Upper lobe of right lung (tissue), 1 donor: ENCODE data around the gene CEMIP2. TPM values are rescaled to one million over a fixed set of nuclear protein-coding genes. Genes with fewer than 3 reads are reported as not detected.

ENCODE experiments used
- ATAC-seq: fragments of 200-7000 bp; cut with Tn5 transposase; one replicate; pipeline ENCODE4 v1.9.1; 2020; ENCODE audit warnings: mild to moderate bottlenecking, moderate library complexity
- DNase-seq: peaks from one replicate; pipeline ENCODE4 v3.0.0-alpha.2; 2020
- H3K27ac ChIP-seq: fragments of 200-600 bp; one replicate; pipeline ENCODE4 v1.8.0; 2022
- H3K27me3 ChIP-seq: fragments of 200-600 bp; one replicate; pipeline ENCODE4 v1.8.0; 2022; ENCODE audit warnings: mild to moderate bottlenecking
- H3K36me3 ChIP-seq: fragments of 200-600 bp; one replicate; pipeline ENCODE4 v1.8.0; 2022
- H3K4me1 ChIP-seq: fragments of 200-600 bp; one replicate; pipeline ENCODE4 v1.8.0; 2022
- H3K4me3 ChIP-seq: fragments of 200-600 bp; one replicate; pipeline ENCODE4 v1.8.0; 2022; ENCODE audit warnings: mild to moderate bottlenecking
- H3K9me3 ChIP-seq: fragments of 200-600 bp; one replicate; pipeline ENCODE4 v1.8.0; 2022
- intact Hi-C: fragments of 100-400 bp; cut with DNase I; formaldehyde crosslinking; loops from one replicate; pipeline ENCODE4 v1.11.0; 2022
- total RNA-seq: library from RNA; stranded (reverse); fragmentation: NEBNext Ultra II Directional; extraction: Animal tissue kit (Norgen Biotek cat#: 25700); gene quantifications from one replicate; pipeline ENCODE4 v1.2.1, GENCODE V29; 2021
- TF ChIP-seq, protein P1 (sequence below): fragments of 200-600 bp; IDR thresholded peaks from one replicate; pipeline ENCODE4 v1.8.0; 2022; ENCODE audit warnings: antibody characterized with exemption
- donor health status: DM: no; HTN: yes; CAD: no; lungs with severe emphysema.

The CEMIP2 gene
- total RNA-seq, 1 donor from 2014 or later, result 219 TPM

DNA sequence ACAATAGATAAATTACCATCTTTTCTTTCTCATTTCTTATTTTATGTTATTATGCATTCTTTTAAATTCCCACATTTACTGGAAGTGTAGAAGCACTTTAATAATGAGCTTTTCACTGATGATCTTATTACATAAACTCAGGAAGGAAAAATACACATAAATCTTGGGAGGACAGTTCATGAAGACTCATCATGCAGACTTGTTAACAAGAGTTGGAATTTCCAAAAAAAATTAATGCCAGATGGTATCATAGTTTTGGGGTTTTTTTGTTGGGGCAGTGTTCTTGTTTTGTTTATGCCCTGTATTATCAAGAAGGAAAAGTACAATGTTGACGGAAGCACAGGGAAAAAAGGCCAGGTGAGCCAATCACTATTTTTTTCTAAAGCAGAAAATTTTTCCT, 35.1 kb downstream of the CEMIP2 start:
- no peak overlapping the region for H3K4me3 ChIP-seq
- no peak overlapping the region for H3K27ac ChIP-seq
- H3K9me3 ChIP-seq, result no peaks in the 10 kb centered on the region
- intact Hi-C loops, result no loop called here
- no peak for ATAC-seq
- TF ChIP-seq, protein P1, sequence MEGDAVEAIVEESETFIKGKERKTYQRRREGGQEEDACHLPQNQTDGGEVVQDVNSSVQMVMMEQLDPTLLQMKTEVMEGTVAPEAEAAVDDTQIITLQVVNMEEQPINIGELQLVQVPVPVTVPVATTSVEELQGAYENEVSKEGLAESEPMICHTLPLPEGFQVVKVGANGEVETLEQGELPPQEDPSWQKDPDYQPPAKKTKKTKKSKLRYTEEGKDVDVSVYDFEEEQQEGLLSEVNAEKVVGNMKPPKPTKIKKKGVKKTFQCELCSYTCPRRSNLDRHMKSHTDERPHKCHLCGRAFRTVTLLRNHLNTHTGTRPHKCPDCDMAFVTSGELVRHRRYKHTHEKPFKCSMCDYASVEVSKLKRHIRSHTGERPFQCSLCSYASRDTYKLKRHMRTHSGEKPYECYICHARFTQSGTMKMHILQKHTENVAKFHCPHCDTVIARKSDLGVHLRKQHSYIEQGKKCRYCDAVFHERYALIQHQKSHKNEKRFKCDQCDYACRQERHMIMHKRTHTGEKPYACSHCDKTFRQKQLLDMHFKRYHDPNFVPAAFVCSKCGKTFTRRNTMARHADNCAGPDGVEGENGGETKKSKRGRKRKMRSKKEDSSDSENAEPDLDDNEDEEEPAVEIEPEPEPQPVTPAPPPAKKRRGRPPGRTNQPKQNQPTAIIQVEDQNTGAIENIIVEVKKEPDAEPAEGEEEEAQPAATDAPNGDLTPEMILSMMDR, result no peak
- no peaks in the 10 kb centered on the region for H3K27me3 ChIP-seq
- no peak for DNase-seq
- H3K4me1 ChIP-seq, result no peaks in the 10 kb centered on the region
- H3K36me3 ChIP-seq, result peaks cover 84% of the 10 kb centered on the region

DNA sequence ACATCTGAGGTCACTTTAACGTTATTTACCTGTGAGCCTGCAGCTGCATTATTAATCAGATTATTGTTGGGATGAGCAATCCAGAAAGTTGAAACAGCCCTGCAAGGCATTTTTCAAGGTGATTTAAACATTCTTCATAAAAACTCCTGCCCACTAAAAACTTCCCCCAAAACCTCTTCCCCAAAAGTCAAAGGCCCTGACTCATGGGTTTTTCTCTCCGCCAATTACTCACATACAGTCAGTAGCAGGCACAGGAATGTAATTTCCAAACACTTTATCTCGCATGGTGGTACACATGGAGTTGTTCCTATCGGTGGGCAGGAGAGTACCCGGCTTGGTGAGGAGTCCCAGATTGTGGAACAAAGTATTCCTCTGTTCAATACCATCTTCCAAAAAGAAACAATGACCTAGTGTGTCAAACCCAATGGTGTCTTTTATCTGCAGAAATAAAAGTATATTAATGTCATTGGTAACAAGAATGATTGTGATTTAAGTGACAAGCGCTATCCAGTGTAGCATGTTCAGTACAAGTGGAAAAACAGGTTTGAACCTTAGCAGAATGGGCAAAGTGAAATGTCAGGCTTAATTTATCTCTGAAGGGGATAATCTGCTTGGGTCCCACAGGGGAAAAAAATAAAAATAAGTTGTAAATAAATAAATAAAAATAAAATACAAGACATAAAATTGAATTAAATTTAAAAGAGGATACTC, 38.3 kb downstream of the CEMIP2 start:
- TF ChIP-seq, protein P1, result no peak
- peaks cover 94% of the 10 kb centered on the region for H3K36me3 ChIP-seq
- DNase-seq, result no peak
- H3K27ac ChIP-seq, result no peak overlapping the region
- no peak for ATAC-seq
- H3K4me1 ChIP-seq, result no peaks in the 10 kb centered on the region
- intact Hi-C loops, result no loop called here
- no peak overlapping the region for H3K4me3 ChIP-seq
- no peaks in the 10 kb centered on the region for H3K27me3 ChIP-seq
- no peaks in the 10 kb centered on the region for H3K9me3 ChIP-seq

DNA sequence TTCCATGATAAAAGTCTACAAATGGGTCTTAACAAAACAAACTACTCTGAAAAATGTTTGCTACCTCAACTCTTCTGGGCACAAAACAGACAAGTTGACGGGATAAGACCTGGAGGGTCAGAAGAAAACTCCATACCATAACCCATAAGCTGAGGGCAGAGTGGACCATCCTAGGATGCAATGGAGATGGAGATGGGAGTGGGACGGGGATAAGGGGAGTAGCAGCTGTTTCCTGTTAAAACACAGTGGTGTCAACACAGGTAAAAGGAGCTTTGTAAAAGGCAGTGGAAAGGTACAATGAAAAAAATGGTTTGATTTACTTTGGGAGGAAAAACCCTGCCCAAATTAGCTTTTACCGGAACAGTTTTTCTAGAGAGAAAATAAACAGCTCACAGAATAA, 41.6 kb downstream of the CEMIP2 start:
- TF ChIP-seq, protein P1, result no peak
- Histone ChIP-seq H3K4me3 (no peak overlapping the region), H3K27ac (no peak overlapping the region), H3K36me3 (peaks cover 96% of the 10 kb centered on the region), H3K27me3 (no peaks in the 10 kb centered on the region), H3K9me3 (no peaks in the 10 kb centered on the region), H3K4me1 (no peaks in the 10 kb centered on the region)
- DNase-seq, result no peak
- ATAC-seq, result no peak
- intact Hi-C loops, result no loop called here

DNA sequence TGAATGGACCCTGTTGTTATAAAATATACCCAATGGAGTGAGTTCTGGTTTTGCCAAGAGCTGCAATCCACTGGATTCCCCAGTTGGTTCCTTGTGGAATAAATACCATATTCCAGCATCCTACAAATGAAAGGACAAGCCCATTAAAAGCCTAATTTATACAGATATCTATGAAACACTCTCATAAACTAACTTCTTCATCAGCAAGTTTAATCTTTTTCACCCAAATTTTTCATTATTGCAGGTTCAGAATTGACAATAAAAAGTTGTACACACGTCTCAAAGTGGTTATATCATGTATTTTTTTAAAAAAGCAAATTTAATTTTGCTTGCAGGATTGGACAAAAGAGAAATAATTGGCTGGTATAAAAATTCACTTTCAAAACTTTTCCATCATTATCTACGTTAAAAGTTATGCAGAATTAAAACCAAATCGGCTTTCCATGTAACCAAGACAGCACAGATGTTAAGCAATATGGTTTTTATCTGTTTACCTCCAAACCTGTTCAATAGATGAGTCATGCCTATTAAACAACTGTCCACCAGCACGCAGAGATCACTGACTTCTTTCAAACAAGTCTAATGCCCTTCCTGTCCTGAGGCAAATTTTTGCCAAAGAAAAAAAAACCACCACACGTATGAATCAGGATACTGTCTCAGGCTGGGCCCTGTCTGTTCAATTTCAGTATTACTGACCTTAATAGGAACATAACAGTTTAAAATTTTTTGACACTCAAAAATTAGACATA, 42.5 kb downstream of the CEMIP2 start:
- Histone ChIP-seq H3K36me3 (peaks cover 96% of the 10 kb centered on the region), H3K9me3 (no peaks in the 10 kb centered on the region), H3K27ac (no peak overlapping the region), H3K4me3 (no peak overlapping the region), H3K4me1 (no peaks in the 10 kb centered on the region), H3K27me3 (no peaks in the 10 kb centered on the region)
- ATAC-seq (no peak), DNase-seq (no peak)
- intact Hi-C loops, result no loop called here
- TF ChIP-seq, protein P1, result no peak

- Histone ChIP-seq H3K9me3 (no peaks in the 10 kb centered on the region), H3K27me3 (no peaks in the 10 kb centered on the region), H3K36me3 (peaks cover 85% of the 10 kb centered on the region), H3K4me3 (no peak overlapping the region), H3K4me1 (peaks cover 10% of the 10 kb centered on the region), H3K27ac (no peak overlapping the region)
- DNase-seq, result no peak
- ATAC-seq, result no peak
- intact Hi-C loops, result no loop called here
- TF ChIP-seq, protein P1, result no peak
Observed at GRCh38 chr9:71721855-71722254, 46.5 kb downstream of the CEMIP2 start.
